Mucosa of rectum (tissue), 2 donors: Measurements from ENCODE around the gene DCLK2.

Experiments used
- H3K27ac ChIP-seq, 2 donors: one replicate each; pipeline ENCODE4 v1.7.0; 2013; ENCODE audit warnings: inconsistent platforms in 2 of 2, low read depth in 2 of 2, low read length in 2 of 2
- H3K27me3 ChIP-seq, 2 donors: one replicate each; pipeline ENCODE4 v1.7.0; 2013; ENCODE audit warnings: low read length in 2 of 2; ENCODE audit not compliant: control insufficient read depth in 2 of 2, insufficient read depth in 2 of 2
- H3K36me3 ChIP-seq, 2 donors: one replicate each; pipeline ENCODE4 v1.7.0; 2013; ENCODE audit warnings: low read length in 2 of 2; ENCODE audit not compliant: control insufficient read depth in 2 of 2, insufficient read depth in 2 of 2
- H3K4me1 ChIP-seq, 2 donors: one replicate each; pipeline ENCODE4 v1.7.0; 2013; ENCODE audit warnings: low read length in 2 of 2, mild to moderate bottlenecking in 1 of 2; ENCODE audit not compliant: control insufficient read depth in 2 of 2, insufficient read depth in 2 of 2
- H3K4me3 ChIP-seq, 2 donors: one replicate each; pipeline ENCODE4 v1.7.0; 2013; ENCODE audit warnings: low read length in 2 of 2
- H3K9ac ChIP-seq, 2 donors: one replicate each; pipeline ENCODE4 v1.7.0; 2013; ENCODE audit warnings: low read length in 2 of 2, low read depth in 1 of 2, mild to moderate bottlenecking in 1 of 2
- H3K9me3 ChIP-seq, 2 donors: one replicate each; pipeline ENCODE4 v1.7.0; 2013; ENCODE audit warnings: low read length in 2 of 2; ENCODE audit not compliant: control insufficient read depth in 2 of 2
- donor health status: healthy.
- donor health status: Normal muscosa, but diverticular disease.

DCLK2 gene

GRCh38 chr4:150078041-150078578 is at the start of gene DCLK2:
Gene DCLK2 (plus strand): TSS chr4:150078445. CDS start chr4:150079028, 583 bp downstream.
- Histone ChIP-seq H3K36me3 (no peaks in the 10 kb centered on the region), H3K9me3 (no peaks in the 10 kb centered on the region), H3K9ac (peak within 1 kb of the TSS; percentile 32 to 53), H3K4me3 (peak within 1 kb of the TSS; percentile 63 to 65), H3K4me1 (peaks cover 0 to 10% of the 10 kb centered on the region in 2 donors), H3K27ac (peak within 1 kb of the TSS; percentile 38 to 63), H3K27me3 (no peaks in the 10 kb centered on the region)

- H3K4me3 ChIP-seq, result no peak overlapping the region
- H3K27ac ChIP-seq, result no peak overlapping the region
- no peaks in the 10 kb centered on the region for H3K9me3 ChIP-seq
- H3K9ac ChIP-seq, result no peak overlapping the region
- no peaks in the 10 kb centered on the region for H3K27me3 ChIP-seq
- H3K4me1 ChIP-seq, result no peaks in the 10 kb centered on the region
- H3K36me3 ChIP-seq, result no peaks in the 10 kb centered on the region
These were observed 45.7 kb upstream of the DCLK2 start for GRCh38 chr4:150032541-150032940.

GRCh38 chr4:150033081-150033480 is 45.2 kb upstream of the DCLK2 start:
- Histone ChIP-seq H3K36me3 (no peaks in the 10 kb centered on the region), H3K9ac (no peak overlapping the region), H3K27me3 (no peaks in the 10 kb centered on the region), H3K27ac (no peak overlapping the region), H3K4me1 (no peaks in the 10 kb centered on the region), H3K9me3 (no peaks in the 10 kb centered on the region), H3K4me3 (no peak overlapping the region)

GRCh38 chr4:150033901-150034300 is 44.3 kb upstream of the DCLK2 start:
- Histone ChIP-seq H3K27me3 (no peaks in the 10 kb centered on the region), H3K36me3 (no peaks in the 10 kb centered on the region), H3K9ac (no peak overlapping the region), H3K4me1 (no peaks in the 10 kb centered on the region), H3K4me3 (no peak overlapping the region), H3K9me3 (no peaks in the 10 kb centered on the region), H3K27ac (no peak overlapping the region)

GRCh38 chr4:150037251-150037856 is 40.9 kb upstream of the DCLK2 start:
- H3K9ac ChIP-seq, result no peak overlapping the region
- no peaks in the 10 kb centered on the region for H3K27me3 ChIP-seq
- no peak overlapping the region for H3K27ac ChIP-seq
- H3K4me3 ChIP-seq, result no peak overlapping the region
- H3K36me3 ChIP-seq, result no peaks in the 10 kb centered on the region
- H3K9me3 ChIP-seq, result no peaks in the 10 kb centered on the region
- no peaks in the 10 kb centered on the region for H3K4me1 ChIP-seq

- no peaks in the 10 kb centered on the region for H3K27me3 ChIP-seq
- H3K36me3 ChIP-seq, result no peaks in the 10 kb centered on the region
- H3K9ac ChIP-seq, result no peak overlapping the region
- H3K27ac ChIP-seq, result no peak overlapping the region
- H3K4me3 ChIP-seq, result no peak overlapping the region
- no peaks in the 10 kb centered on the region for H3K4me1 ChIP-seq
- H3K9me3 ChIP-seq, result no peaks in the 10 kb centered on the region
These were observed 39.7 kb upstream of the DCLK2 start for GRCh38 chr4:150038335-150039076.

GRCh38 chr4:150039274-150040127 is 38.7 kb upstream of the DCLK2 start:
- H3K9ac ChIP-seq, result no peak overlapping the region
- no peaks in the 10 kb centered on the region for H3K27me3 ChIP-seq
- H3K36me3 ChIP-seq, result no peaks in the 10 kb centered on the region
- no peaks in the 10 kb centered on the region for H3K9me3 ChIP-seq
- no peak overlapping the region for H3K27ac ChIP-seq
- H3K4me3 ChIP-seq, result no peak overlapping the region
- H3K4me1 ChIP-seq, result no peaks in the 10 kb centered on the region

- Histone ChIP-seq H3K9ac (no peak overlapping the region), H3K27ac (no peak overlapping the region), H3K4me3 (no peak overlapping the region), H3K36me3 (no peaks in the 10 kb centered on the region), H3K27me3 (no peaks in the 10 kb centered on the region), H3K9me3 (no peaks in the 10 kb centered on the region), H3K4me1 (no peaks in the 10 kb centered on the region)
These were observed 33.7 kb upstream of the DCLK2 start for GRCh38 chr4:150044517-150044916.

- H3K4me1 ChIP-seq, result no peaks in the 10 kb centered on the region
These were observed 32.8 kb upstream of the DCLK2 start for GRCh38 chr4:150045410-150045809.

More at GRCh38 chr4:150045410-150045809, 32.8 kb upstream of the DCLK2 start:
- H3K27me3 ChIP-seq, result no peaks in the 10 kb centered on the region
- H3K4me3 ChIP-seq, result no peak overlapping the region
- H3K9ac ChIP-seq, result no peak overlapping the region
- H3K36me3 ChIP-seq, result no peaks in the 10 kb centered on the region
- H3K27ac ChIP-seq, result no peak overlapping the region
- no peaks in the 10 kb centered on the region for H3K9me3 ChIP-seq
